Lung (tissue), 12 donors: ENCODE data around the gene ALK. TPM values are rescaled to one million over a fixed set of nuclear protein-coding genes. Genes with fewer than 3 reads are reported as not detected.

Experiments used
- ATAC-seq: fragments of 200-7000 bp; cut with Tn5 transposase; one replicate; pipeline ENCODE4 v1.9.1; 2020; ENCODE audit warnings: moderate number of reproducible peaks; ENCODE audit not compliant: insufficient read depth, low FRiP score
- DNase-seq, 3 donors: peaks; one replicate each; pipeline ENCODE4 v3.0.0-alpha.2; 2013 to 2017
- H3K27ac ChIP-seq, 2 donors: one replicate each; pipeline ENCODE4 v1.5.1; 2013; ENCODE audit warnings: mild to moderate bottlenecking in 2 of 2, moderate library complexity in 2 of 2, control low read depth in 1 of 2, inconsistent platforms in 1 of 2, low read depth in 1 of 2, low read length in 1 of 2
- H3K27me3 ChIP-seq, 3 donors: one replicate each; pipeline ENCODE4 v1.5.1; 2013; ENCODE audit warnings: low read length in 2 of 3; ENCODE audit not compliant: control insufficient read depth in 3 of 3, insufficient read depth in 3 of 3
- H3K36me3 ChIP-seq, 4 donors: one replicate each; pipeline ENCODE4 v1.5.1; 2013; ENCODE audit warnings: low read length in 4 of 4, mild to moderate bottlenecking in 1 of 4, moderate library complexity in 1 of 4; ENCODE audit not compliant: control insufficient read depth in 4 of 4, insufficient read depth in 4 of 4
- H3K4me1 ChIP-seq, 5 donors: one replicate each; pipeline ENCODE4 v1.5.1; 2013; ENCODE audit warnings: low read length in 5 of 5, mild to moderate bottlenecking in 2 of 5, moderate library complexity in 1 of 5; ENCODE audit not compliant: control insufficient read depth in 5 of 5, insufficient read depth in 5 of 5
- H3K4me3 ChIP-seq: one replicate; pipeline ENCODE4 v1.5.1; 2013; ENCODE audit warnings: mild to moderate bottlenecking, control low read depth, moderate library complexity
- H3K9ac ChIP-seq, 2 donors: one replicate each; pipeline ENCODE4 v1.5.1; 2013; ENCODE audit warnings: low read length in 2 of 2, control low read depth in 1 of 2; ENCODE audit not compliant: insufficient read depth in 1 of 2
- H3K9me3 ChIP-seq, 4 donors: one replicate each; pipeline ENCODE4 v1.5.1; 2013; ENCODE audit warnings: low read length in 3 of 4, mild to moderate bottlenecking in 1 of 4, moderate library complexity in 1 of 4; ENCODE audit not compliant: control insufficient read depth in 4 of 4, insufficient read depth in 3 of 4
- CTCF ChIP-seq: IDR thresholded peaks from 2 replicates; pipeline ENCODE4 v1.5.1; 2012; ENCODE audit warnings: mild to moderate bottlenecking; ENCODE audit errors: control extremely low read depth, extremely low read depth
- whole genome bisulfite sequencing, 2 donors: extraction: QIAGEN DNeasy Blood & Tissue Kit; methylation state at CpG; one replicate each; pipeline ENCODE4 v1.1.7; 2013; 5-methylcytosine and 5-hydroxymethylcytosine counted together
- polyA plus RNA-seq, 2 donors: library from polyadenylated mRNA; stranded (reverse); fragments of 200-250 nt; gene quantifications; one replicate each; pipeline ENCODE4 v1.2.1, GENCODE V29; 2013
- total RNA-seq, 2 donors: library from RNA; depleted of rRNA in 1 of 2; stranded (reverse); fragments of >200 nt in 1 of 2; gene quantifications; one replicate each; pipeline ENCODE4 v1.2.1, GENCODE V29; 2014 to 2021
- donor health status: control.
- donor health status: control.
- donor health status: Bipolar disorder and iron deficiency.
- donor health status: healthy.
- donor health status: DM: yes; HTN: yes; CAD: no.

The ALK gene
- total and polyA plus RNA-seq, 4 donors: 0.09 to 0.25 (median 0.10) TPM; not detected in 1

- no peak for TF ChIP-seq CTCF
- H3K9ac ChIP-seq: no peak overlapping the region
- ATAC-seq (no peak), DNase-seq (no peak)
- H3K27ac ChIP-seq: no peak overlapping the region
- H3K27me3 ChIP-seq: no peaks in the 10 kb centered on the region
- no peak overlapping the region for H3K4me3 ChIP-seq
- H3K9me3 ChIP-seq: no peaks in the 10 kb centered on the region
- H3K36me3 ChIP-seq: no peaks in the 10 kb centered on the region
- no peaks in the 10 kb centered on the region for H3K4me1 ChIP-seq
- WGBS, 2 donors: 66 to 83% methylated on average over 3 of the region's 3 CpGs
These were observed 545.5 kb downstream of the ALK start for GRCh38 chr2:29375843-29376242.

- Histone ChIP-seq H3K27me3 (no peaks in the 10 kb centered on the region), H3K36me3 (no peaks in the 10 kb centered on the region), H3K4me3 (no peak overlapping the region), H3K9ac (no peak overlapping the region), H3K4me1 (no peaks in the 10 kb centered on the region), H3K27ac (no peak overlapping the region), H3K9me3 (no peaks in the 10 kb centered on the region)
- DNase-seq (no peak), ATAC-seq (no peak)
- WGBS, 2 donors: 70 to 85% methylated on average over 5 of the region's 5 CpGs
- TF ChIP-seq CTCF: no peak
These were observed 546.6 kb downstream of the ALK start for GRCh38 chr2:29374823-29375222.

- H3K27ac ChIP-seq: no peak overlapping the region
- H3K9me3 ChIP-seq: no peaks in the 10 kb centered on the region
- ATAC-seq (no peak), DNase-seq (no peak)
- 95 to 96% methylated on average over 3 of the region's 3 CpGs for WGBS, 2 donors
- H3K4me3 ChIP-seq: no peak overlapping the region
- H3K27me3 ChIP-seq: no peaks in the 10 kb centered on the region
- no peaks in the 10 kb centered on the region for H3K4me1 ChIP-seq
- H3K36me3 ChIP-seq: no peaks in the 10 kb centered on the region
- no peak for TF ChIP-seq CTCF
- H3K9ac ChIP-seq: no peak overlapping the region
These were observed 547.5 kb downstream of the ALK start for GRCh38 chr2:29373870-29374269.

- no peak for ATAC-seq
- DNase-seq: no peak
- Histone ChIP-seq H3K9ac (no peak overlapping the region), H3K4me1 (no peaks in the 10 kb centered on the region), H3K36me3 (no peaks in the 10 kb centered on the region), H3K4me3 (no peak overlapping the region), H3K27me3 (no peaks in the 10 kb centered on the region), H3K9me3 (no peaks in the 10 kb centered on the region), H3K27ac (no peak overlapping the region)
- TF ChIP-seq CTCF: no peak
- 95 to 96% methylated on average over 2 of the region's 2 CpGs for WGBS, 2 donors
These were observed 549.2 kb downstream of the ALK start for GRCh38 chr2:29372185-29372584.
